ENCODE measurements around the gene HTR7. TPM values are rescaled to one million over a fixed set of nuclear protein-coding genes. Genes with fewer than 3 reads are reported as not detected.

HTR7 gene
- total RNA-seq, 1 experiment from 2014 or later: 0.33 TPM

DNA sequence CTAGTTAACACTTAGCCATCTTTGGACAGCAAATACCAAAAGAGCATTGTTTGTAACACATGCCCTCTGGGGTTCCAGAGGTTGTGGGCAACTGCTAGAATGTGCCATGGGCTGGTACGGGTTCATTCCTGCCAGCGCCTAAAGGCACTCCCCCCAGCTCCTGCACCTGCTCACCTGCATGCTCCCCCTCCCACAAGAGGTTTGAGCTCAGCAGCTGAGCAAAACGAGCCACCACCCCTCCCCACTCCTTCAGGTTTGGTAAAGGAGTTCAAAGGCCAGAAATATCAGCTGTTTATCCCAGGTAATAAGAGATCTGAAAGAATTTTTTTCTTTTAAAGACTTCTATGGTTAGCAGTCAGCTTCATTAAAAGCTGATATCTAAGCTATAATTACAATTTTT, 53.5 kb downstream of the HTR7 start:
- no peak for DNase-seq (ENCODE audit: low read depth, low spot score)
- Histone ChIP-seq H3K27me3 (ENCODE audit: control insufficient read depth, insufficient read depth, low read length) (no peaks in the 10 kb centered on the region), H3K36me3 (ENCODE audit: control insufficient read depth, insufficient read depth, low read length) (no peaks in the 10 kb centered on the region), H3K4me1 (ENCODE audit: control insufficient read depth, insufficient read depth, low read length) (no peaks in the 10 kb centered on the region), H3K27ac (ENCODE audit: low read length) (no peak overlapping the region), H3K4me3 (ENCODE audit: low read depth in 2 of 2, low read length in 2 of 2) (no peak overlapping the region), H3K9me3 (ENCODE audit: control insufficient read depth, insufficient read depth, low read depth, low read length) (no peaks in the 10 kb centered on the region)
- ChIA-PET POLR2A (no interaction called here), CTCF (no interaction called here)
- in situ Hi-C loops (cut with HindIII; ENCODE audit: low pct_unique_long_range_greater_than_20kb, low sequenced_read_pairs): no loop called here
- TF ChIP-seq SIN3A (IDR thresholded peaks at IDR 0.05; ENCODE audit: borderline replicate concordance, insufficient read depth, low read depth, low read length) (no peak), TCF7L2 (IDR thresholded peaks at IDR 0.05; ENCODE audit: low read depth, low read length) (no peak), POLR2AphosphoS5 (IDR thresholded peaks at IDR 0.05; ENCODE audit: low read depth, low read length) (no peak)
- TF ChIP-seq, protein P1, sequence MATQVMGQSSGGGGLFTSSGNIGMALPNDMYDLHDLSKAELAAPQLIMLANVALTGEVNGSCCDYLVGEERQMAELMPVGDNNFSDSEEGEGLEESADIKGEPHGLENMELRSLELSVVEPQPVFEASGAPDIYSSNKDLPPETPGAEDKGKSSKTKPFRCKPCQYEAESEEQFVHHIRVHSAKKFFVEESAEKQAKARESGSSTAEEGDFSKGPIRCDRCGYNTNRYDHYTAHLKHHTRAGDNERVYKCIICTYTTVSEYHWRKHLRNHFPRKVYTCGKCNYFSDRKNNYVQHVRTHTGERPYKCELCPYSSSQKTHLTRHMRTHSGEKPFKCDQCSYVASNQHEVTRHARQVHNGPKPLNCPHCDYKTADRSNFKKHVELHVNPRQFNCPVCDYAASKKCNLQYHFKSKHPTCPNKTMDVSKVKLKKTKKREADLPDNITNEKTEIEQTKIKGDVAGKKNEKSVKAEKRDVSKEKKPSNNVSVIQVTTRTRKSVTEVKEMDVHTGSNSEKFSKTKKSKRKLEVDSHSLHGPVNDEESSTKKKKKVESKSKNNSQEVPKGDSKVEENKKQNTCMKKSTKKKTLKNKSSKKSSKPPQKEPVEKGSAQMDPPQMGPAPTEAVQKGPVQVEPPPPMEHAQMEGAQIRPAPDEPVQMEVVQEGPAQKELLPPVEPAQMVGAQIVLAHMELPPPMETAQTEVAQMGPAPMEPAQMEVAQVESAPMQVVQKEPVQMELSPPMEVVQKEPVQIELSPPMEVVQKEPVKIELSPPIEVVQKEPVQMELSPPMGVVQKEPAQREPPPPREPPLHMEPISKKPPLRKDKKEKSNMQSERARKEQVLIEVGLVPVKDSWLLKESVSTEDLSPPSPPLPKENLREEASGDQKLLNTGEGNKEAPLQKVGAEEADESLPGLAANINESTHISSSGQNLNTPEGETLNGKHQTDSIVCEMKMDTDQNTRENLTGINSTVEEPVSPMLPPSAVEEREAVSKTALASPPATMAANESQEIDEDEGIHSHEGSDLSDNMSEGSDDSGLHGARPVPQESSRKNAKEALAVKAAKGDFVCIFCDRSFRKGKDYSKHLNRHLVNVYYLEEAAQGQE (IDR thresholded peaks at IDR 0.05; ENCODE audit: insufficient read depth in 1 of 2, low read depth in 2 of 2, low read length in 1 of 2): no peak
- TF ChIP-seq, protein P2, sequence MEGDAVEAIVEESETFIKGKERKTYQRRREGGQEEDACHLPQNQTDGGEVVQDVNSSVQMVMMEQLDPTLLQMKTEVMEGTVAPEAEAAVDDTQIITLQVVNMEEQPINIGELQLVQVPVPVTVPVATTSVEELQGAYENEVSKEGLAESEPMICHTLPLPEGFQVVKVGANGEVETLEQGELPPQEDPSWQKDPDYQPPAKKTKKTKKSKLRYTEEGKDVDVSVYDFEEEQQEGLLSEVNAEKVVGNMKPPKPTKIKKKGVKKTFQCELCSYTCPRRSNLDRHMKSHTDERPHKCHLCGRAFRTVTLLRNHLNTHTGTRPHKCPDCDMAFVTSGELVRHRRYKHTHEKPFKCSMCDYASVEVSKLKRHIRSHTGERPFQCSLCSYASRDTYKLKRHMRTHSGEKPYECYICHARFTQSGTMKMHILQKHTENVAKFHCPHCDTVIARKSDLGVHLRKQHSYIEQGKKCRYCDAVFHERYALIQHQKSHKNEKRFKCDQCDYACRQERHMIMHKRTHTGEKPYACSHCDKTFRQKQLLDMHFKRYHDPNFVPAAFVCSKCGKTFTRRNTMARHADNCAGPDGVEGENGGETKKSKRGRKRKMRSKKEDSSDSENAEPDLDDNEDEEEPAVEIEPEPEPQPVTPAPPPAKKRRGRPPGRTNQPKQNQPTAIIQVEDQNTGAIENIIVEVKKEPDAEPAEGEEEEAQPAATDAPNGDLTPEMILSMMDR (IDR thresholded peaks at IDR 0.05): no peak
- intact Hi-C loops (cut with micrococcal nuclease; ENCODE audit: unreplicated experiment): no loop called here
- BruUV-seq (replicated peaks): no TSS peak
- ATAC-seq: no peak

DNA sequence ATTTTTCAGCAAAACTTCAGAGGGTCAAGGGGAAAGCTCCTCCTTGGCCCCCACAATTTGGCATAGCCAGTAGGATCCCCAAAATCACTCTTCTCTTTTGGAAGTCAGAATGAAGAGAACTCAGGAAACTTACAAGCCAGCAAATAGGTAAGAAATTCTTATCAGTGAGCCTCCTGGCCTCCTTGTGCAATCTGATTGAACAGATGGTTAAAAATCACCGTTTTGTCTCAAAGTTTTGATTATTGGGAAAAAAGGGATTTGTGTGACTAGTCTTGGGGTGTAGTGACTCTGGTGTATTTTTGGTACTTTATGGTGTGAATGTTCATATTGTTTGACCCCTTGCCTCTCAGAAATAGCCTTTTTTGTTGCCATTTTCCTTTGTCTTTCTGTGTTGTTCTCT, 56.2 kb downstream of the HTR7 start:
- no peaks in the 10 kb centered on the region for H3K9me3 ChIP-seq (ENCODE audit: control insufficient read depth, insufficient read depth, low read depth, low read length)
- H3K4me3 ChIP-seq (ENCODE audit: low read depth in 2 of 2, low read length in 2 of 2): no peak overlapping the region
- DNase-seq (ENCODE audit: low read depth, low spot score): no peak
- ChIA-PET POLR2A (no interaction called here), CTCF (no interaction called here)
- BruUV-seq (replicated peaks): no TSS peak
- intact Hi-C loops (cut with micrococcal nuclease; ENCODE audit: unreplicated experiment): no loop called here
- TF ChIP-seq, protein P2 (IDR thresholded peaks at IDR 0.05): no peak
- TF ChIP-seq SIN3A (IDR thresholded peaks at IDR 0.05; ENCODE audit: borderline replicate concordance, insufficient read depth, low read depth, low read length): no peak
- TF ChIP-seq, protein P1 (IDR thresholded peaks at IDR 0.05; ENCODE audit: insufficient read depth in 1 of 2, low read depth in 2 of 2, low read length in 1 of 2): no peak
- TF ChIP-seq POLR2AphosphoS5 (IDR thresholded peaks at IDR 0.05; ENCODE audit: low read depth, low read length): no peak
- no peak for TF ChIP-seq TCF7L2 (IDR thresholded peaks at IDR 0.05; ENCODE audit: low read depth, low read length)
- H3K27ac ChIP-seq (ENCODE audit: low read length): no peak overlapping the region
- H3K27me3 ChIP-seq (ENCODE audit: control insufficient read depth, insufficient read depth, low read length): no peaks in the 10 kb centered on the region
- H3K4me1 ChIP-seq (ENCODE audit: control insufficient read depth, insufficient read depth, low read length): no peaks in the 10 kb centered on the region
- in situ Hi-C loops (cut with HindIII; ENCODE audit: low pct_unique_long_range_greater_than_20kb, low sequenced_read_pairs): no loop called here
- ATAC-seq: no peak
- no peaks in the 10 kb centered on the region for H3K36me3 ChIP-seq (ENCODE audit: control insufficient read depth, insufficient read depth, low read length)
